ENCODE results near the gene STOM.

The STOM gene

DNA sequence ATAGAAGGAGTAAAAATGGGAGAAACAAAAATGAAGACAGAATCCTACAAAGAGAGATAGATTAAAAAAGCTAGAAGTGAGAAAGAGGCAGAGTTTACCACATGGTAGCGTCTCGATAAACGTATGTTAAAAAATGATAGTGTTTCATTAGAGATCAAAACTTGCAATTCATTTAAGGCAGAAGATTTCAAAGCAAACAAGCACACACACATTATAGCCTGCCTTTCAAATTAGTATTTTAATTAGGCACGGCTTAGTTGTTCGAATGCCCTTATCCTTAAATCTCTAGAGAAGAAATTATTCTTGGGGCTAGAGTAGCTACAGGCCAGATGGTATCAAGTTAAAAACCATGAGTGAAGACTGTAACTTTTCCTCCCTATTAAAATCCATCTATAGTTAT, 6.0 kb downstream of the STOM start:
- Mint-ChIP-seq H3K36me3 (ENCODE audit: low read depth) (no peaks in the 10 kb centered on the region), H3K27ac (peak overlapping the region in 1 of 3 experiments; percentile 6), H3K4me1 (peaks cover 66% of the 10 kb centered on the region), H3K27me3 (ENCODE audit: low read depth) (peaks cover 14% of the 10 kb centered on the region), H3K4me3 (no peak overlapping the region), H3K9me3 (no peaks in the 10 kb centered on the region)
- TF ChIP-seq, protein P1, sequence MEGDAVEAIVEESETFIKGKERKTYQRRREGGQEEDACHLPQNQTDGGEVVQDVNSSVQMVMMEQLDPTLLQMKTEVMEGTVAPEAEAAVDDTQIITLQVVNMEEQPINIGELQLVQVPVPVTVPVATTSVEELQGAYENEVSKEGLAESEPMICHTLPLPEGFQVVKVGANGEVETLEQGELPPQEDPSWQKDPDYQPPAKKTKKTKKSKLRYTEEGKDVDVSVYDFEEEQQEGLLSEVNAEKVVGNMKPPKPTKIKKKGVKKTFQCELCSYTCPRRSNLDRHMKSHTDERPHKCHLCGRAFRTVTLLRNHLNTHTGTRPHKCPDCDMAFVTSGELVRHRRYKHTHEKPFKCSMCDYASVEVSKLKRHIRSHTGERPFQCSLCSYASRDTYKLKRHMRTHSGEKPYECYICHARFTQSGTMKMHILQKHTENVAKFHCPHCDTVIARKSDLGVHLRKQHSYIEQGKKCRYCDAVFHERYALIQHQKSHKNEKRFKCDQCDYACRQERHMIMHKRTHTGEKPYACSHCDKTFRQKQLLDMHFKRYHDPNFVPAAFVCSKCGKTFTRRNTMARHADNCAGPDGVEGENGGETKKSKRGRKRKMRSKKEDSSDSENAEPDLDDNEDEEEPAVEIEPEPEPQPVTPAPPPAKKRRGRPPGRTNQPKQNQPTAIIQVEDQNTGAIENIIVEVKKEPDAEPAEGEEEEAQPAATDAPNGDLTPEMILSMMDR (IDR thresholded peaks at IDR 0.05; ENCODE audit: unreplicated experiment in 3 of 3): no peak

DNA sequence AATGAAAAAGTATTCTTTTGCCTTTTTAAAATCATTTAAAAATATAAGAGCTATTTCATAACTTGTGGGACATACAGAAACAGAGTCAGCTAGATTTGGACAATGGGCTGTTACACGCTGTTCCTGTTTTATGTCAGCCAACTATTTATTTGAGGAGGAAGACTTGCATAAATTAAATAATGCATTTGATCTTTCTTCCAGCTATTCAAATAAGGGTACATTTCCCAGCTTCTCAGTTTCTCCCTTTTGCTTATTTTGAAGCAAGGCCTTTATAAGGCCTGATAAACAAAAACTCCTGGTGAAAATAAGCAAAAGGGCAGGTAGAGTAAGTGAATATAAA, 6.5 kb downstream of the STOM start:
- H3K4me1 Mint-ChIP-seq: peaks cover 67% of the 10 kb centered on the region
- no peak overlapping the region for H3K4me3 Mint-ChIP-seq
- H3K27me3 Mint-ChIP-seq (ENCODE audit: low read depth): peaks cover 9% of the 10 kb centered on the region
- no peaks in the 10 kb centered on the region for H3K36me3 Mint-ChIP-seq (ENCODE audit: low read depth)
- peak overlapping the region in 1 of 3 experiments; percentile 6 for H3K27ac Mint-ChIP-seq
- no peaks in the 10 kb centered on the region for H3K9me3 Mint-ChIP-seq
- TF ChIP-seq, protein P1 (IDR thresholded peaks at IDR 0.05; ENCODE audit: unreplicated experiment in 3 of 3): no peak

DNA sequence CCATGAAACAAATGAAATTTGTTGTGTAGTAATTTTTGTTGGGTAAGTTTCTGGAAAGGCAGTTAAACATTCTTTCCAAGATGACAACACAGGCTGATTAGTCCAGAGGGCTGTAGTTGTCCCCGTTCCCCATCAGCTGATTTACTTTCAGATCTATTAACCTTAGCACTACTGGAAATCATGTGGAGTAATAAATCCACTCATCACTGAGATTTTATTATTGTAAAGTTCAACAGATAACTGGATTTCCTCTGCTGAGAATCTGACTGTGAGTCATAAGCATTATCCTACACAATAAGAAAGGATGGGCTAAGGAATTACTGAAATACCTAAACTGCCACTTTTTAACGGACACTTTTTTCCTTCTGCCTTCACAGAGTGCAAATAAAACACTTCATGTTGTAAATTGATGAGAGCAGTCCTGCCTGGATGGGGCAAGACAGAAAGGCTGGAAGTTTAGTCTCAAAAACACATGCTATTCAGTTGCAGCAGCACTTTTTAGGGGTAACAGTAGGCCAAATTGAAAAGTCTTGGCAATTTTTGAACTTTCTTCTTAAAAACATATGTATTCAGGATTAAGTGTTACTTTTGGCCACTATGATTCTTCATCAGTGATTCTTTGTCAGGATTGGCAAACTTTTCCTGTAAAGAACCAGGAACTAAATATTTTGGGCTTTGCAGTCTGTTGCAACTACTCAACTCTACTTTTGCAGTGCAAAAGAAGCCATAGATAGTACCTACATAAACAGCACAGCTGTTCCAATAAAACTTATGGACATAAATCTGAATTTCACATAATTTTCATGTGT, 7.0 kb downstream of the STOM start:
- Mint-ChIP-seq H3K4me1 (peaks cover 63% of the 10 kb centered on the region), H3K27ac (peak overlapping the region; percentile 65 to 83 (median 81)), H3K4me3 (peak overlapping the region in 1 of 3 experiments; percentile 45), H3K36me3 (ENCODE audit: low read depth) (no peaks in the 10 kb centered on the region), H3K27me3 (ENCODE audit: low read depth) (peaks cover 4% of the 10 kb centered on the region), H3K9me3 (no peaks in the 10 kb centered on the region)
- TF ChIP-seq, protein P1 (IDR thresholded peaks at IDR 0.05; ENCODE audit: unreplicated experiment in 3 of 3): no peak

DNA sequence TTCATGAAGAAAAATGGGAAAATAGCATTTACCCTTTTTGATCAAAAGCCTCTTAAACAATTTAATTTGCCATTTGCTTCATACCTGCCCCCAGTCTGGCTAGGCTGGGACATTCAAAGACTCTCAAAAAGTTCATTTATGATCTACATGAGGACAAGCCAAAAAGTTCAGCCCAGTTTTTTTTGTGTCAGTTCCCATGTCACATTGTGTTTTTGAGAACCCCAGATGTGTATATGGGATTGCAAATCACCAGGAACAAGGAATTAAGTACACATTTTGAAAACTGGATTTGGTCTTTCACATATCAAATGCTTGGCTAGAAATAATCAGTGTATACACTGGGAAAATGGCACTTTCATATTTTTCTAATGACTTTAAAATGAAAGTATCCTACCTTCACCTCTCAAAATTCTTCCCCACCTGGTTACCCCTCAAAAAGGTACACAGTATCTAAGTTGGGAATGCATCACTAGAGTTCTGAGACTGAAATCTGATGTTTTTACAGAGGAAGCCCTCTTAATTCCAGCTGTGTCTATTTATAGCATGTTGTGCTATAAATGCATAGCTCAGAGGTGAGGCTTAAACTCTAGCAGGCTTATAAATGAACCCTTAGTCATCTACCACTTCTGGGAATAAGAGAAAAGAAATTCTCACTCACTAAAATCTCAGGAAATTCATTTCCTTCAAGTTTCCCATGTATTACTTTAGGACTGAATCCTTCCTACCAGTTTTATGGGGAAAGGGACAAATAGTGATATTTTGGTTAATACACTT, 9.3 kb downstream of the STOM start:
- Mint-ChIP-seq H3K27ac (no peak overlapping the region), H3K4me3 (no peak overlapping the region), H3K9me3 (no peaks in the 10 kb centered on the region), H3K4me1 (peaks cover 53% of the 10 kb centered on the region), H3K36me3 (ENCODE audit: low read depth) (no peaks in the 10 kb centered on the region), H3K27me3 (ENCODE audit: low read depth) (no peaks in the 10 kb centered on the region)
- TF ChIP-seq, protein P1 (IDR thresholded peaks at IDR 0.05; ENCODE audit: unreplicated experiment in 3 of 3): no peak

DNA sequence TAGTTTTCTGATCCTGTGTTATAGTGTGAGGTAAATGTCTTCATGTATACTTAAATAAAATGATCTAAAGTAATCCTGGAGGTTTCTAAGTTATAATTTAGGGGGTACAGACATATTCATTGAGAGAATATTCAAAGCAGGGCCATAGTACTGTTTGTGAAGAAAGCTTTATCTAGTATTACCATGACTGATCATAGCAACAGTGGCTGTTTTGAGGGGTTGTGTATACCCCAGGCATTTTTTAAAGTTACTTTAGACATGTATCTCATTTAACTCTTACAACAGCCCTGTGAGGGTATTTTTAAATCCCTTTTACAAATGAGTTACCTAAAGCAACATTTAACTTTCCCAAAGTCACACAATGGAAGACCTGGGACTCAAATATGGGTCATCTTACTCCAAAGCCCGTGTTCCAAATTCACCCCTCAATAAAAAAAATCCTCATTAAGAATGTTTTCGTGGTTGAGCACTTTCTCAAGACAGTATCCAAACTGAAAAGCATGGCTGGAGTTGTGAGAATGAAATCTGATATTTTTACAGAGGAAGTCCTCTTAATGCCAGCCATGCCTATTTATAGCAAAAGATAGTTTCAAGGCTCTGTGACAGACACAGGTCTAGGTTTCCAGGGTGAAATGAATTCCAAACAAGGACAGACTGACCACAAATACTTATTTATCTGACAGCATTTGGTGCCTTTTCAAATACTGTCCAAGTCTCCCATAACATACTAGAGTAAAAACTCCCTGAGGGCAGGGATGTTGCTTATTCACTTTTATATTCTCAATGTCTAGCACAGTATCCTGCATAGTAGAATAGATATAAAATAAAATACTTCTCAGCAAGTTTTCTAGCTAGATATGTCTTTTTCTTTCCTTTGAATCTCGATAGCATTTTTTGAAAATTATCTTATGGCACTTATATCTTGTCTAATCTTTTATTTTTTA, 10.4 kb downstream of the STOM start:
- H3K4me3 Mint-ChIP-seq: no peak overlapping the region
- TF ChIP-seq, protein P1 (IDR thresholded peaks at IDR 0.05; ENCODE audit: unreplicated experiment in 3 of 3): no peak
- no peak overlapping the region for H3K27ac Mint-ChIP-seq
- no peaks in the 10 kb centered on the region for H3K36me3 Mint-ChIP-seq (ENCODE audit: low read depth)
- H3K9me3 Mint-ChIP-seq: no peaks in the 10 kb centered on the region
- H3K4me1 Mint-ChIP-seq: peaks cover 45% of the 10 kb centered on the region
- H3K27me3 Mint-ChIP-seq (ENCODE audit: low read depth): no peaks in the 10 kb centered on the region

Data from nephron (organoid).